NK-92 (cell line): ENCODE results near the gene ATRAID.

Source experiments
- DNase-seq: peaks from one replicate; lab custom pipeline; 2025; ENCODE audit not compliant: unreplicated experiment; lab: John Stamatoyannopoulos, UW

ATRAID gene

GRCh38 chr2:27247893-27248292 lies 36.1 kb downstream of the ATRAID start:
- no peak for DNase-seq

GRCh38 chr2:27249159-27249890 lies 37.5 kb downstream of the ATRAID start:
- DNase-seq: no peak

- DNase-seq: no peak
Measured at GRCh38 chr2:27249891-27250651, 38.2 kb downstream of the ATRAID start.

- DNase-seq: no peak
Measured at GRCh38 chr2:27250652-27251379, 39.0 kb downstream of the ATRAID start.

GRCh38 chr2:27251766-27252165 lies 39.9 kb downstream of the ATRAID start:
- no peak for DNase-seq

- DNase-seq: no peak
Measured at GRCh38 chr2:27255187-27255586, 43.3 kb downstream of the ATRAID start.

GRCh38 chr2:27255660-27256059 lies 43.8 kb downstream of the ATRAID start:
- DNase-seq: no peak

GRCh38 chr2:27256855-27257454 lies 45.1 kb downstream of the ATRAID start:
- DNase-seq: no peak

- DNase-seq: no peak
Measured at GRCh38 chr2:27258051-27258450, 46.2 kb downstream of the ATRAID start.

- DNase-seq: no peak
Measured at GRCh38 chr2:27261241-27261925, 49.5 kb downstream of the ATRAID start.

GRCh38 chr2:27261926-27262298 lies 50.1 kb downstream of the ATRAID start:
- no peak for DNase-seq

- no peak for DNase-seq
Measured at GRCh38 chr2:27262379-27263286, 50.8 kb downstream of the ATRAID start, which contains the start of gene SLC30A3. Gene SLC30A3, minus strand, starts transcription at chr2:27263047. Its CDS starts 141 bp downstream, at chr2:27262906.

GRCh38 chr2:27263287-27264252 lies 51.7 kb downstream of the ATRAID start:
- DNase-seq: no peak

- no peak for DNase-seq
Measured at GRCh38 chr2:27264253-27264752, 52.5 kb downstream of the ATRAID start.

- no peak for DNase-seq
Measured at GRCh38 chr2:27264753-27265535, 53.1 kb downstream of the ATRAID start.

- DNase-seq: no peak
Measured at GRCh38 chr2:27265536-27265870, 53.7 kb downstream of the ATRAID start.
